HEK293T (cell line): ENCODE measurements around the gene ETAA1.

Source experiments
- LEF1 ChIP-seq: fragments of 450-650 bp; IDR thresholded peaks from 2 replicates; pipeline ENCODE4 v1.6.1; 2017; ENCODE audit warnings: mild to moderate bottlenecking, borderline replicate concordance
- SP1 ChIP-seq: fragments of 450-650 bp; IDR thresholded peaks from 2 replicates; pipeline ENCODE4 v1.6.1; 2017

DNA sequence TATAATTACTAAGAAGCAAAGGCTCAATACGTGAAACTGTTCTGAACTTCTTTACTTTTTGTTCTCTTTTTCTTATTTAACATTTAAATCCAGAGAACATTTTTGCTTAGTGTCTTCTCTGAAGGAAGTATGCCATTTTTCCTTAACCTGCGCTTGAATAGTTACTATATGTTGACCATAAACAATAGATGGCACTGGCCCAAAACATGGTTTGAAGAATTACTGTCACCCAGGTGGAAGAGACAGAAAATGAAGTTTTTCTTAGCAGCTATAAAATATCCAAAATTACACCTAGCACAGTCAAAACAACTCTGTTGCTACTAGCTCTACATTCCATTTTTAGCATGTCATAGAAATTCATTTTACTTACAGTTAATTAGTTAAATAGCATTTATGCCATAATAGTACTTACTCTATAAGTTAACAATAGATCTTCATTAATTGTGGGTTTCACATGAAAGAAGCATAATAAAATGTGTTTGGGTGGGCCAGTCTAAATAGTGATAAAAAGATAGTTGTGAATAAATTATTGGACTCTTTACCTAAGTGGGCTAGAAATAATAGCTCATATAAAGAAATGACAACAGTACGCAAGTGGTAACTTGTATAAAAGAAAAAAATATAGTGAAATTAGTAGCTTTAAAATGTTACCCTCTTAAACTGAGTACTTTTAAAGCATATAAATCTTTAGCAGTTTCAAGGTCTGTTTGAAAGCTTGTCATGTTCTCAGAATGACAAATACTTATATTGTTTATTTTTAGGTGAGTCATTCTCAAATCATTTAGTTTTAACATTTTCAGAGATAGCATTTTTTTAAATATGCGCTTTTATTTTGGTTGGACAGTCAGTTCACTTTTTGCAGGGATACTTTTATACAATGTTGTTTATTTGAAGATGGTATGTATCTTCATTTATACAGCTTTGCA is 3.7 kb downstream of the ETAA1 start:
- TF ChIP-seq SP1 (no peak), LEF1 (no peak)
